Neural progenitor cell (in vitro differentiated cells): ENCODE data around the gene DBH. TPM values are rescaled to one million over a fixed set of nuclear protein-coding genes. Genes with fewer than 3 reads are reported as not detected.
A peak's percentile ranks its signal among the peaks of the same experiment; 100 is the strongest.

Source experiments
- DNase-seq: peaks from one replicate; pipeline ENCODE4 v3.0.0-alpha.2; 2016; ENCODE audit warnings: low spot score
- H2AFZ ChIP-seq: fragments of 200-600 bp; sonication (generic); replicated peaks from 2 replicates; pipeline ENCODE4 v1.6.1; 2016; ENCODE audit warnings: antibody characterized with exemption
- H3F3A ChIP-seq: fragments of 200-600 bp; sonication (generic); 2 replicates; pipeline ENCODE4 v1.6.1; 2016; ENCODE audit warnings: antibody characterized with exemption, low read depth
- H3K27ac ChIP-seq: fragments of 200-600 bp; sonication (generic); 2 replicates; pipeline ENCODE4 v1.5.1; 2016; ENCODE audit warnings: mild to moderate bottlenecking
- H3K27me3 ChIP-seq: fragments of 200-600 bp; sonication (generic); 2 replicates; pipeline ENCODE4 v1.6.1; 2016; ENCODE audit warnings: mild to moderate bottlenecking, moderate library complexity
- H3K36me3 ChIP-seq: fragments of 200-600 bp; sonication (generic); 2 replicates; pipeline ENCODE4 v1.5.1; 2016
- H3K4me1 ChIP-seq: fragments of 200-600 bp; sonication (generic); 2 replicates; pipeline ENCODE4 v1.6.1; 2016; ENCODE audit warnings: mixed run types
- H3K4me2 ChIP-seq: fragments of 200-600 bp; sonication (generic); 2 replicates; pipeline ENCODE4 v1.6.1; 2016
- H3K4me3 ChIP-seq: fragments of 200-600 bp; sonication (generic); 2 replicates; pipeline ENCODE4 v1.5.1; 2016
- H3K79me2 ChIP-seq: fragments of 200-600 bp; sonication (generic); 2 replicates; pipeline ENCODE4 v1.6.1; 2016; ENCODE audit warnings: low read depth
- H3K9ac ChIP-seq: fragments of 200-600 bp; sonication (generic); 2 replicates; pipeline ENCODE4 v1.6.1; 2016
- H3K9me3 ChIP-seq: fragments of 200-600 bp; sonication (generic); 2 replicates; pipeline ENCODE4 v1.5.1; 2016; ENCODE audit warnings: low read depth
- H4K20me1 ChIP-seq: fragments of 200-600 bp; sonication (generic); 2 replicates; pipeline ENCODE4 v1.6.1; 2016; ENCODE audit warnings: low read depth
- H3K27ac Mint-ChIP-seq: 3 replicates; pipeline ENCODE4 v1.8.0; 2021; ENCODE audit warnings: mixed read lengths
- H3K27me3 Mint-ChIP-seq: 2 replicates; pipeline ENCODE4 v1.8.0; 2022; ENCODE audit warnings: low read depth, mild to moderate bottlenecking, inconsistent platforms, moderate library complexity, mixed read lengths; ENCODE audit not compliant: insufficient read depth
- H3K36me3 Mint-ChIP-seq: 3 replicates; pipeline ENCODE4 v1.8.0; 2021; ENCODE audit warnings: mixed read lengths
- H3K4me1 Mint-ChIP-seq: 3 replicates; pipeline ENCODE4 v1.8.0; 2021; ENCODE audit warnings: mixed read lengths
- H3K4me3 Mint-ChIP-seq: 3 replicates; pipeline ENCODE4 v1.8.0; 2021; ENCODE audit warnings: mild to moderate bottlenecking, moderate library complexity, mixed read lengths
- H3K9me3 Mint-ChIP-seq: 3 replicates; pipeline ENCODE4 v1.8.0; 2020; ENCODE audit warnings: mixed read lengths
- EZH2 ChIP-seq: fragments of 200-600 bp; sonication (generic); IDR thresholded peaks from 2 replicates; pipeline ENCODE4 v1.6.1; 2017; ENCODE audit warnings: antibody characterized with exemption, mild to moderate bottlenecking, moderate library complexity
- EZH2phosphoT487 ChIP-seq: fragments of 200-600 bp; sonication (generic); IDR thresholded peaks from 2 replicates; pipeline ENCODE4 v1.6.1; 2017; ENCODE audit warnings: antibody characterized with exemption
- total RNA-seq: library from RNA; depleted of rRNA; stranded (reverse); fragments of >200 nt; gene quantifications from 2 replicates; pipeline ENCODE4 v1.2.3, GENCODE V29; 2015; ENCODE audit warnings: low replicate concordance
- TF ChIP-seq, protein P1 (sequence below): fragments of 200-600 bp; sonication (generic); IDR thresholded peaks from 2 replicates; pipeline ENCODE4 v1.5.1; 2017; ENCODE audit warnings: antibody characterized with exemption, mild to moderate bottlenecking

DBH gene
- total RNA-seq, 1 donor from 2014 or later = not detected

DNA sequence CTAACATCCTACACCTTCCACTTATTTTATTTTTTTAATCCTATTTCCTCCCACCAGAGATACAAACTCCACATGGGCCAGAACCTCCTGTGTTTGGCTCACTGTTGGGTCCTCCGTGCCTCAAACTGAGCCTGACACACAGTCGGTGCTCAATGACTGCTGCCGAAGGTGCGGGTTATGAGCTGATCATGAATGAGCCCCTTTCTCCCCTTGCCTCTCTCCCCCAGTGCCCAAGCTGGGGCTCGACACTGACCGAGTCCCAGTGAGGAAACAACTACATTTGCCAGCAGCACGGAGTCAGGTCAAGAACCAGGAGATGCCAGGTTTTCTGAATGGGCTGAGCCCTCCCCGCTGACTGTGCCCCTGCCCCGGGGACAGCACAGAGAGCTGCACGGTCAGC, 57.0 kb downstream of the DBH start:
- H3K4me2 ChIP-seq = no peak overlapping the region
- Mint-ChIP-seq H3K4me3 (no peak overlapping the region), H3K27ac (no peak overlapping the region), H3K36me3 (no peaks in the 10 kb centered on the region), H3K9me3 (no peaks in the 10 kb centered on the region), H3K27me3 (peaks cover 18% of the 10 kb centered on the region), H3K4me1 (peaks cover 27% of the 10 kb centered on the region)
- no peaks in the 10 kb centered on the region for H3F3A ChIP-seq
- no peak overlapping the region for H2AFZ ChIP-seq
- H3K79me2 ChIP-seq = no peaks in the 10 kb centered on the region
- no peak for DNase-seq
- no peaks in the 10 kb centered on the region for H3K9me3 ChIP-seq
- no peak overlapping the region for H3K27ac ChIP-seq
- no peaks in the 10 kb centered on the region for H3K4me1 ChIP-seq
- H3K27me3 ChIP-seq = no peaks in the 10 kb centered on the region
- TF ChIP-seq, protein P1, sequence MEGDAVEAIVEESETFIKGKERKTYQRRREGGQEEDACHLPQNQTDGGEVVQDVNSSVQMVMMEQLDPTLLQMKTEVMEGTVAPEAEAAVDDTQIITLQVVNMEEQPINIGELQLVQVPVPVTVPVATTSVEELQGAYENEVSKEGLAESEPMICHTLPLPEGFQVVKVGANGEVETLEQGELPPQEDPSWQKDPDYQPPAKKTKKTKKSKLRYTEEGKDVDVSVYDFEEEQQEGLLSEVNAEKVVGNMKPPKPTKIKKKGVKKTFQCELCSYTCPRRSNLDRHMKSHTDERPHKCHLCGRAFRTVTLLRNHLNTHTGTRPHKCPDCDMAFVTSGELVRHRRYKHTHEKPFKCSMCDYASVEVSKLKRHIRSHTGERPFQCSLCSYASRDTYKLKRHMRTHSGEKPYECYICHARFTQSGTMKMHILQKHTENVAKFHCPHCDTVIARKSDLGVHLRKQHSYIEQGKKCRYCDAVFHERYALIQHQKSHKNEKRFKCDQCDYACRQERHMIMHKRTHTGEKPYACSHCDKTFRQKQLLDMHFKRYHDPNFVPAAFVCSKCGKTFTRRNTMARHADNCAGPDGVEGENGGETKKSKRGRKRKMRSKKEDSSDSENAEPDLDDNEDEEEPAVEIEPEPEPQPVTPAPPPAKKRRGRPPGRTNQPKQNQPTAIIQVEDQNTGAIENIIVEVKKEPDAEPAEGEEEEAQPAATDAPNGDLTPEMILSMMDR = no peak
- TF ChIP-seq EZH2 (no peak), EZH2phosphoT487 (no peak)
- no peaks in the 10 kb centered on the region for H4K20me1 ChIP-seq
- H3K4me3 ChIP-seq = no peak overlapping the region
- no peak overlapping the region for H3K9ac ChIP-seq
- H3K36me3 ChIP-seq = no peaks in the 10 kb centered on the region

DNA sequence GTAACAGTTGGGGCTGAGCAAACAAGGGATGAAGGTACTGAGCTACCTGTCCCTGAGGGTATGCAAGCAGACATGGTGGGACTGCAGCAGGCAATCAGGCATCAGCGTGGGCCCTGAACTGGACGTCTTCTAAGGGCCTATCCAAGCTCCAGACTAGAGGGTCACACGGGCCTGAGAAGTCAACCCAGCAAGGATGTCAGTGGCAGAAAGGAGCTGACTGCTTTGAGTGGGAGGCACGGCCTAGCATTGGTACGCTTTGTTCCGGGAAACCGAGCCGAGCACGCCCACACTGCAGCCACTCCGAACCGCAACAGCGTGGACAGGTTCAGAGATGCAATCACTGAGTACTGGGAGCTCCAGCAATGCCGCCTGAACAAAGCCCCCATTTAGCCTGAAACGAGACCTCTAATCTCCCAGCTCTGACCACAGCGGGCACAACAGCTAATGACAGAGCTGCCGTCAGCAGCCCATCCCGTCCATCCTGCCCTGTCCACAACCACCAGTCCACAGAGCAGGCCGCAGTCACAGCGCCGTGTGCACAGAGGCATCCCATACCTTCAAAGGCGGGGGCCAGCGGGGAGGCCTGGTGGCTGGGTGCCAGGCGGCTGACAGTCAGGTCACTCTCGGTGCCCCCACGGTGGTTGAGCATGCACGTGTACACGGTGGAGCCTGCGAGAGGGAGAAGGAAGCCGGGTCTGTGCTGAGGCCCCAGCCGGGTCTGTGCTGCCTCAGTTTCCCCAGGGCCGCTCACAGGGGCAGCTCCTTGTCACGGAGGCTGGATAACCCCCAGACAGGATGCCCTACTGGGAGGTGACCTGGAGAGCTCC, 57.8 kb downstream of the DBH start:
- Histone ChIP-seq H2AFZ (no peak overlapping the region), H3K27me3 (no peaks in the 10 kb centered on the region)
- no peak for TF ChIP-seq EZH2
- TF ChIP-seq, protein P1 = no peak
- no peak for TF ChIP-seq EZH2phosphoT487

DNA sequence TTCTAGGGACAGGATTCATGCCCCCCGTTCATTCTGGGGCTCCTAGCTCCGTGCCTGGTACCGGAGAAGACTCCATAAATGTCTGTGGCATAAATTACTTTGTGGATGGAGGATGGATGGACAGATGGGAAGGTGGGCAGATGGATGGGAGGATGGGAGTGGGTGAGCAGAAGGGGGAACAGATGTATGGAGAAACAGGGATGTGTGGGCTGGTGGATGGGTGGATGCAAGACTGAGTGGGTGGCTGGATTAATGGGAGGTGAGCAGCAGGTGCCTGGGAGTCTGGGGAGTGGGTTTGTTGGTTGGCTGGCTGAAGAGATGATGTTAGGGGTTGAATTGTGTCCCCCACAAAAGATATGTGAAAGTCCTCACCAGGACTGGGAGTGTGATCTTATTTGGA, 58.5 kb downstream of the DBH start:
- Mint-ChIP-seq H3K9me3 (no peaks in the 10 kb centered on the region), H3K36me3 (peaks cover 1% of the 10 kb centered on the region)
- no peak overlapping the region for H3K27ac ChIP-seq

More for the DNA sequence above, 57.8 kb downstream of the DBH start:
- H3K9me3 Mint-ChIP-seq = no peaks in the 10 kb centered on the region
- H3K36me3 ChIP-seq = no peaks in the 10 kb centered on the region
- H3F3A ChIP-seq = no peaks in the 10 kb centered on the region
- H3K4me2 ChIP-seq = no peak overlapping the region
- no peak overlapping the region for H3K27ac ChIP-seq
- no peak for DNase-seq
- no peaks in the 10 kb centered on the region for H4K20me1 ChIP-seq
- no peak overlapping the region for H3K4me3 Mint-ChIP-seq
- H3K9ac ChIP-seq = no peak overlapping the region
- H3K9me3 ChIP-seq = no peaks in the 10 kb centered on the region
- H3K27me3 Mint-ChIP-seq = peaks cover 18% of the 10 kb centered on the region
- no peaks in the 10 kb centered on the region for H3K4me1 ChIP-seq
- H3K36me3 Mint-ChIP-seq = peaks cover 1% of the 10 kb centered on the region
- H3K79me2 ChIP-seq = no peaks in the 10 kb centered on the region
- peaks cover 27% of the 10 kb centered on the region for H3K4me1 Mint-ChIP-seq
- H3K27ac Mint-ChIP-seq = no peak overlapping the region
- no peak overlapping the region for H3K4me3 ChIP-seq

More for the DNA sequence above, 58.5 kb downstream of the DBH start:
- Histone ChIP-seq H3F3A (no peaks in the 10 kb centered on the region), H3K79me2 (no peaks in the 10 kb centered on the region), H3K4me3 (no peak overlapping the region), H3K9me3 (no peaks in the 10 kb centered on the region), H2AFZ (no peak overlapping the region), H3K36me3 (no peaks in the 10 kb centered on the region), H3K4me2 (no peak overlapping the region), H4K20me1 (no peaks in the 10 kb centered on the region), H3K9ac (no peak overlapping the region), H3K4me1 (no peaks in the 10 kb centered on the region), H3K27me3 (no peaks in the 10 kb centered on the region)
- Mint-ChIP-seq H3K27ac (peak overlapping the region; percentile 13), H3K27me3 (peaks cover 15% of the 10 kb centered on the region), H3K4me1 (peaks cover 24% of the 10 kb centered on the region), H3K4me3 (no peak overlapping the region)
- DNase-seq = no peak
- TF ChIP-seq, protein P1 = no peak
- TF ChIP-seq EZH2 (no peak), EZH2phosphoT487 (no peak)
